A549 treated with GW870086 at 1 μM for 4 hours (cell line): Measurements from ENCODE around the gene SHISAL1. TPM values are rescaled to one million over a fixed set of nuclear protein-coding genes. Genes with fewer than 3 reads are reported as not detected.

Experiments
- total RNA-seq: library from RNA; stranded (reverse); fragments of 200-300 nt; extraction: Qiagen RNA extraction; gene quantifications from 5 replicates; pipeline ENCODE4 v1.2.3, GENCODE V29; 2022; ENCODE audit warnings: low read depth

SHISAL1 gene
- 3.9 to 5.2 TPM (median 4.4 TPM) in 5 replicates for total RNA-seq

GRCh38 chr22:44312766-44313165, at the start of gene SHISAL1:
TSS of gene SHISAL1 (minus strand) at chr22:44312951. CDS start at chr22:44300945, 12,006 bp downstream.

Other genes with a start within 250 kb of the SHISAL1 start
- not detected in 5 replicates for gene PARVG, start 132.0 kb downstream of the SHISAL1 start, total RNA-seq
- gene RTL6, start 185.3 kb upstream of the SHISAL1 start, total RNA-seq: 19.7 to 25.2 TPM (median 23.3 TPM) in 5 replicates